ENCODE measurements around the gene C20orf144.

The C20orf144 gene

DNA sequence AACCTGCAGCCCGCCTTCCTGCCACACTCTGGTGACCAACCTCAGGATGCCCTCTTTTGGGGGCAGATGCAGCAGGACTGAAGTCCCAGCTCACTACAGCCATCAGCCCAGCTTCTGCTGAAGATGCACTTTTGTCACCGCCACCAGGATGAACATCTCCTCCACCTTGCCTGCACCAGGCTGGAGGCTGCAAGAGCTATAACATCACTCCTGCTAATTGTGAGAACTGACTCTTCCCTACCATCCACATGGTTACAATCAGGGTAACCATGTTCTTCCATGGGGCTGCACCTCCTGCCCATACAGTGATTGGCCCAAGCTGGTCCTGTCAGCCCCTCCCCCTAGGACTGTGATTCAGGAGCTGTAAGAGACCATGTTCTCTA, 2.6 kb downstream of the C20orf144 start:
- no peak overlapping the region for H3K4me3 ChIP-seq (ENCODE audit: low read depth, low read length)

GRCh38 chr20:33666293-33667244, 4.4 kb downstream of the C20orf144 start, which contains the start of gene ACTL10:
Gene ACTL10 (plus strand): TSS chr20:33666943. CDS start chr20:33667498, 555 bp downstream.
- TF ChIP-seq CTCF (IDR thresholded peaks at IDR 0.05; ENCODE audit: control insufficient read depth, extremely low read depth, insufficient read depth) = peak; percentile 40
- peak within 1 kb of the TSS; percentile 62 for H3K4me3 ChIP-seq (ENCODE audit: low read depth, low read length)
- DNase-seq (ENCODE audit: low read depth) = peak; percentile 98

More for the DNA sequence above, 2.6 kb downstream of the C20orf144 start:
- no peak for DNase-seq (ENCODE audit: low read depth)
- TF ChIP-seq CTCF (IDR thresholded peaks at IDR 0.05; ENCODE audit: control insufficient read depth, extremely low read depth, insufficient read depth) = no peak

- peak; percentile 33; the same call in 1 of the 2 replicates for TF ChIP-seq CTCF (IDR thresholded peaks at IDR 0.05; ENCODE audit: control insufficient read depth, extremely low read depth, insufficient read depth)
- DNase-seq (ENCODE audit: low read depth) = peak; percentile 58
- H3K4me3 ChIP-seq (ENCODE audit: low read depth, low read length) = peak overlapping the region; percentile 62
These were observed 5.1 kb downstream of the C20orf144 start for GRCh38 chr20:33667245-33667675.

GRCh38 chr20:33667676-33668465, 5.7 kb downstream of the C20orf144 start:
- peak; percentile 60 for DNase-seq (ENCODE audit: low read depth)
- peak; percentile 96 for TF ChIP-seq CTCF (IDR thresholded peaks at IDR 0.05; ENCODE audit: control insufficient read depth, extremely low read depth, insufficient read depth)
- peak overlapping the region; percentile 62 for H3K4me3 ChIP-seq (ENCODE audit: low read depth, low read length)

DNA sequence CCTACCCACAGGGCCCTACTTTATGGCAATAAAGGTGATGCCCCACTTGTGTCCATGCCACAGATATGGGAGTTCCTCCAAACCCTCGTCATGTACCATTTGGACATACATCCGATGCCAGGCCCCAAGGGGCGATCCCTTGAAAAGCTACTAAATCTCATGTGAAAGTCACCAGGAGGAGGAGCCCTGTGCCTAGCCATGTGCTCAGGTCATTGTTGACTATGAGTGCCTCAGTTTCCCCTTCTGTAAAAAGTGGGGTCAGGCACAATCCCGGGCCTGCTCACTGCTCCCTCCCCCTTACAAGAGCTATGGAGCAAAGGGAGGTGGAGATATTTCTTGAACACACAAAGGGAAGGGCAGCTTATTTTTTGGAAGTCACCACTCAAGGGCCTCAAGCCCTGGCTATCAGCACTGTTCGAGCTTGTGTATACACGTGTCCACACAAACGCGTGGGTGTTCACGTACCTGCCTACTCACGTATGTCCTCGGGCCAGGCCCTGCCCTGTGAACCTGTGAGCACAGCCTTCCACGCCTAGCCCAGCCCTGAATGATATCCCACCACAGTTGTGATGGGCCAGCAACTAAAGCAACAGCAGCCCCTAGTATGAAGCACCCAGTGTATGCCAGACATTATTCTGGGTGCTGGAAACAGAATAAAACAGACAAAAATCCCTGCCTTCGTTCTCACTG, 6.5 kb downstream of the C20orf144 start:
- TF ChIP-seq CTCF (IDR thresholded peaks at IDR 0.05; ENCODE audit: control insufficient read depth, extremely low read depth, insufficient read depth) = no peak
- peak overlapping the region; percentile 62; the same call in 1 of the 2 replicates for H3K4me3 ChIP-seq (ENCODE audit: low read depth, low read length)
- no peak for DNase-seq (ENCODE audit: low read depth)

DNA sequence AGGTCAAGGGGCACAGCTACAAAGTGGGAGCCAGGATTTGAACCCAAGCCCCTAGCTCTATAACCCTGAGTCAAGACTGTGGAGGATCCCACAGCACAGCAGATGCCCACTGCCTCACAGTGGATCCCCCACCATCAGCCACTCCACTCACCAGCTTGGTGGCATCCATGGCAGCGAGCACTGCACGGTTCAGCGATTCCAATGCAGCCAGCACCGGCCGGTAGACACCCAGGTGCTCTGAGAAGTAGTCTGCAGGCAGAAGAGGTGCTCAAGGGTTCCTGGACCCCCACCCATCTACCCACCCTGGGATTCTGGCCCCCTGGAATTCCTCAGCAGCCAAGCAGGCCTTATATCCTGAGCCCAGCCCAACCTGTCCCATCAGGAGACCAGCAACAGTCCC, 7.1 kb downstream of the C20orf144 start:
- DNase-seq (ENCODE audit: low read depth) = no peak
- TF ChIP-seq CTCF (IDR thresholded peaks at IDR 0.05; ENCODE audit: control insufficient read depth, extremely low read depth, insufficient read depth) = no peak
- no peak overlapping the region for H3K4me3 ChIP-seq (ENCODE audit: low read depth, low read length)
